Measurements from ENCODE around the gene LTB.

- TF ChIP-seq CTCF (conservative IDR thresholded peaks at IDR 0.05; ENCODE audit: low read depth, low read length) (peak; percentile 29; the same call in 1 of the 2 replicates), FOS (IDR thresholded peaks at IDR 0.05; ENCODE audit: low read depth, low read length) (no peak), POLR2A (IDR thresholded peaks at IDR 0.05; ENCODE audit: low read depth, low read length) (no peak), USF2 (IDR thresholded peaks at IDR 0.05; ENCODE audit: low read depth, low read length) (no peak), RFX5 (IDR thresholded peaks at IDR 0.05; ENCODE audit: low read depth, low read length) (no peak), MXI1 (IDR thresholded peaks at IDR 0.05; ENCODE audit: borderline replicate concordance, low read depth, low read length) (no peak), CHD1 (IDR thresholded peaks at IDR 0.05; ENCODE audit: low read depth, low read length) (no peak), MAZ (IDR thresholded peaks at IDR 0.05; ENCODE audit: borderline replicate concordance, low read depth, low read length) (no peak), CEBPB (IDR thresholded peaks at IDR 0.05; ENCODE audit: low read depth, low read length) (no peak), RAD21 (IDR thresholded peaks at IDR 0.05; ENCODE audit: low read length) (no peak), SMC3 (IDR thresholded peaks at IDR 0.05; ENCODE audit: low read depth, low read length) (no peak), RCOR1 (IDR thresholded peaks at IDR 0.05; ENCODE audit: insufficient replicate concordance, low read length) (no peak), BHLHE40 (IDR thresholded peaks at IDR 0.05; ENCODE audit: low read depth, low read length) (no peak), ELK1 (IDR thresholded peaks at IDR 0.05; ENCODE audit: borderline replicate concordance, low read depth, low read length) (no peak)
Observed at GRCh38 chr6:31585491-31585890, 3.3 kb upstream of the LTB start.
